ENCODE measurements around the gene DCUN1D5.
A peak's percentile ranks its signal among the peaks of the same experiment; 100 is the strongest.
"Not testable (repeated sequence)": the region's sequence is repeated elsewhere in the genome, so short reads cannot be mapped to it uniquely, and the experiment has no call there.

The DCUN1D5 gene

DNA sequence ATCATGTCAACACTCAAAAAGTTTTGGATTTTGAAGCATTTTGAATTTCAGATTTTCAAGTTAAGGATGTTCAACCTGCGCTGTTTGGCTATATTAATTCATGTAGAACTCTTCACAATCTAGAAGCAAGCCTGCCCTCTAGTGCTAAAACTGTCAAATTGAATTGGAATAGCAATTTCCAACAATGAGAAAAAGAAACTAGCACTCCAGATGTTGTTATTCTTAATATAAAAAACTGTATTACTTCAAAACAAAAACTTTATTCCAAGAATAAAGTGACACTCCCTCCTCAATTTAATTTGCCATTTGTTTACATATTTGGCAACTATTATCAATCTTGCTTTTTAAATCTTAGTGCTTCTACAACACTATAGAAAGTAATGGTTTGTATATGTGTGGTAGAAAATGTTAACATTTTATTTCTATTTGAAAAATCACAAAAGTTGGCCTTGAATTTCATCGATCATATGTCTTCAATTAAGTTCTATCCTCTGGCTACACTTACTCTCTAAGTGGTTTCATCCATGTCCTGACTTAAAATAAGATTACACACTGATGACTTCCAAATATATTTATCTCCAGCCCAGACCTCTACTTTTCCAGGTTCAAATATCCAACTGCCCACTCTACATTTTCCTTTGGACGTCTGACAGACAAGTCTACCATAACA lies 36.6 kb downstream of the DCUN1D5 start:
- peak; percentile 18 for DNase-seq (ENCODE audit: low spot score)

DNA sequence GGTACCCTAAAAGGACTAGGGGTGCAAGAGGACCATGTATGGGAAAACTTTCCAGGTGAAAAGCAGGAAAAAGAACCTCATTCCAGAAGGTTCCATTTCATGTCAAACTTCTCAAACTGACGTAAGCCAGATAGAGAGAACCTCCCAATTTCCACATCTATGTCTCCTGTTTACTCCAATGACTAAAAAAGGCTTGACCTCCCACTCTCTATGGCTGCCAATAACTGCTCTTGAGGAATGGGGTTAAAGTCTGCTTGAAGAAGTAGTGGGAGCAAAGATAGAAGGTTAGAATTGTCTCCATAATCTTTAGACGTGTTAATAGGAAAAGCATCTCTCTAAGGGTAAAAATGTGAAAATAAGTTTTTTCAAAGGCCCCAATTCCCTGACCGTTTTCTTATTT lies 38.0 kb downstream of the DCUN1D5 start:
- no peak for DNase-seq (ENCODE audit: low spot score)

DNA sequence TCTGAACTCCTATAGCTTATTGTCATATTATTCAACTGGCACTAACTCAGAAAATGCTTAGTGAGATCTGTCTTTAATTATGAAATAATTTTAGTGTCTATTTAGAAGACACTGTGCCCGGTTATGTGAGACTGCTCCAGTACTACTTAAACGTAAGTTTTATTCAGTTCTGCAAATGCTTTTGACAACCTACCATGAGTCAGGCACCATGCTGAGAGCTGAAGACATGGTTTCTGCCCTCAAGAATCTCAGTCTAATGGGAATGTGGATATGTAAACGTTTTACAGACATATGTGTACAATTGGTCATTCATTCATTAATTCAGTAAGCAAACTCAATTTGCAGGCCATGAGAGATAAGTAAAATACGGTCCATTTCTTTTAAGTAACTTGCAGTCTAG lies 40.0 kb downstream of the DCUN1D5 start:
- DNase-seq (ENCODE audit: low spot score) = no peak

DNA sequence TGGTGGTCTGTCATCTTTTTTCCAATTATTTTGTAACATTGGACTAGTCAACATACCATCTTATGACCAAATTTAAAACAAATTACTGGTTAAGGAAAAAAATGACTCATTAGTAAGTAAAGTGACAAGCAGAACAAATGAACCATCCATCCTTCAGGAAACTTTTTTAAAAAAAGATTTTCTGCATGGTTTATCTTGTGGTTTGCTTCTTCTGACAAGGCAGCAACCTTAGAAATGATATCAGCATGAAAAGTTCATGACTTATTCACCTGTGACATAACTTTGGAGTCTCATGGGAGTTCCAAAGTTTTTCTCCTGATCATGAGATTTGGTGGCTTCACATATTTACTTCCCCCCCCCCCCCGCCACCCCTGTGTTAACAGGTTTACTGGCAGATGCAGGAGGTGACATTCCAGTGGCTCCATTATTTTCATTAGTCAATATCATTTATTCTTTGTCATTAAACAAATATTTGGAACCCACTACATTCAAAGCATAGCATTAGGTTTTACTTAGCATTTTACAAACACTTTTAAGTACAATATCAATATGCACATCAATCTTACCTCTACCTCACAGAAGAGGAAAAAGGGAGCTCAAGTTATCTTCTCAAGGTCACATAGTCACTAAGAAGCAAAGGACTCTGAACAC lies 40.7 kb downstream of the DCUN1D5 start:
- DNase-seq (ENCODE audit: low spot score) = no peak

DNA sequence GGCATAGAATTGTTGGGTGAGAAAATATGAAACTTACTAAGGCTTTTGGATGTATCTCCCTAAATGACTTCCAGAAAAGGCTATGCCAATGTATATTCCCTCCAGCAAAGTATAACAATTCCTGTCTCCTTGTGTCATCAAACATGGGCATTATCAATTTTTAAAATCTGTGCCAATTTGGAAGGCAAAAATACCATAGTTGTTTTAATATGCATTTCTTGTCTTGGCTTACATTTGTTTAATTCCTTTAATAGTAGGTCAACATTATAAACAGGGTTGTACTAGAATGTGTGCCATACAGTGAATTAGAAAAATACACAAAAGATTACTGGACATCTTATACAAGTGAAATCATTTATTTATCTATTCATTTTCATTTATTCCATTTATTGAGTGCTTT lies 41.6 kb downstream of the DCUN1D5 start:
- DNase-seq (ENCODE audit: low spot score) = no peak

DNA sequence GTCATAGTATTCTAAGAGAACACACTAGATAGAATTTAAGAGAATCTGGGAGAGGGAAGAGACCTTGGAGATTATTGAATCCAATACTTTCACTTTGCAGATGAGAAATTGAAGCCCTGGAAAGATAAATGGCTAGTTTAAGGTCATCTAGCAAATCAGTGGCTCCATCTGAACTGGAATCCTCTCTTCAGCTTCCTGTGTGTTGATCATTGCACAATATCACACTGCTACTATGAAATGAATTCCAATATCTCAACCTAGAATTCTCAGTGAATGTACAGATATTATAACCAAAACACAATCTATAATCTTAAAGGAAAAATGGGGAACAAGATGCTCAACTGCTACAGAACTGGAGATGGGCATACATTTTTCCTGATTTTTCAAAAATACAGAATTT lies 44.1 kb downstream of the DCUN1D5 start:
- no peak for DNase-seq (ENCODE audit: low spot score)

DNA sequence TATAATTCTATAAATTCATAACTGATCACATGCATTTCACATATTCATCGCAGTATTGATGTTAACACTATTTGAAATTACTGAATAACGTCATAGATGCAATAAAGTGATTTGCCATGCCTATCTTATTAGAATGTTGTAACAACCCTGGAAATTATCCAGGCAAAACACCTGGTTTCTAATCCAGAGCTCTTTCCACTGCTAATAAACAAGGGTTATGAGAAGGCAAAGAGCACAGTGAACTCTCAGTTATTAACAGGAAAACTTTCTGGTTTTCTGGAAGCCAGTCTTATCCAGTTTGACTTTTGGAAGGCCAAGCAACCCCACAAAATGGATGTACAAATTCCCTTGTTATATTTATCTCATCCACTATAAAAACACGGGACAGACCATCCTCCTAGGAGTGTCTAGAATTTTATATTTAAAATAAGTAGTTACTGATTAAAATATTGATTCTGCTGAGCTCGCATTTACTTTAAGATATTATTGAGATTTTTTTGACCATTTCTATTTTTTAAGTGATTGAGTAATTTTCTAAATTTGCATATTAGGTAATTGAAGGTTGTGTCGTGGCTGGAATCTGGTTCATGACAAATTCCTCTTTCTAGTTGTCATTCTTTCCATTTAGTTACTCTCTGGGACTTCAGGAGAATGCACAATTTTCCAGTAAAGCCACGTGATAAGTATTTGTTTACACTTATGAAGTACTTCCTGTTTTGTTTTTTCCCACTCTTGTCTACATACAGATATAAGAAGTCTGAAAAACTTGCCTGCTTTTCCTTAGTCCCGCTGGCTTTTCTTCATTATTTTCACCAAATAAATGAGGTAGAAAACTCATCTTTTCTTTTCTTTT lies 47.9 kb downstream of the DCUN1D5 start:
- no peak for DNase-seq (ENCODE audit: low spot score)

DNA sequence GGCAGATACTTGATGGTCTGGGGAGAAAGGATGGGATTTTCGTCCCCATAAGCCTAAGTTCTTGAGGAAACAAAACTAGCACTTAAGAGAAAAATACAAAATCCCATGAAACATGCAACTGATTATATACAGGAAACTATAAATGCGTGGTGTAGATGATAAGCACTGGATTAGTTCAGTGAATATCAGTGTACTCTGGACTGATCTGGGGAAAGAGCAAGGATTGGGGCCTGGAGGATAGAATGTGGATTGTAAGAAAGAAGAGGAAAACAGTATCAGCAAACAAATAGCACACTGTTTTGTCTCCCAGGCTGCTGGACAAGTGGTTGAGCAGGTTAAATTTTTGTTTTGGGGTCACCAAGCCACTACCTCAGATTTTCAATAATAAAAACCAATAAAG lies 49.8 kb downstream of the DCUN1D5 start:
- DNase-seq (ENCODE audit: low spot score) = no peak

DNA sequence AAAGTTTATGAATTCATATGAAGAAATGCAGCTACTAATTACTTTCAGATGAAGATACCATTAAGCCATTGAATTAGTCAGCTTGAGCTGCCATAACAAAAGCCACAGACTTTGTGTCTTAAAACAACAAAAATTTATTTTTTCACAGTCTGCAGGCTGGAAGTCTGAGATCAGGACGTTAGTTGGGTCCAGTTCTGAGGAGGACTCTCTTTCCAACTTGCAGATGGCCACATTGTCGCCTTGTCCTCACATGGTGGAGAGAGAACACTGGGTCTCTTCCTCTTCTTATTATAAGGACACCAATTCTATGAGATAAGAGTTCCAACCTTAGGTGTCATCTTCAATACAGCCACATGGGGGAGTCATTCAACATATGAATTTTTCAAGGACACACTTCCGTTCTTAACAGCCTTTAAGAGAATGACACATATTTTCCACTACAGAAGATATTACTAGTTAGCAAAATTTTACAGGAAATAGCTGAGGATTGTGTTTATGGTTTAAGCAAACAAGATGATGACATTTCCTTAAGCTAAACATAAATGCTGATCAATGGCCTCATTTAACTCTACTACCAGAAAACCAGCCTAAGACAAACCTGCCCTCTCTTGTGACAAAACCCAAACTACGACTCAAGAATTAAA lies 56.0 kb downstream of the DCUN1D5 start:
- DNase-seq (ENCODE audit: low spot score) = peak; percentile 68

DNA sequence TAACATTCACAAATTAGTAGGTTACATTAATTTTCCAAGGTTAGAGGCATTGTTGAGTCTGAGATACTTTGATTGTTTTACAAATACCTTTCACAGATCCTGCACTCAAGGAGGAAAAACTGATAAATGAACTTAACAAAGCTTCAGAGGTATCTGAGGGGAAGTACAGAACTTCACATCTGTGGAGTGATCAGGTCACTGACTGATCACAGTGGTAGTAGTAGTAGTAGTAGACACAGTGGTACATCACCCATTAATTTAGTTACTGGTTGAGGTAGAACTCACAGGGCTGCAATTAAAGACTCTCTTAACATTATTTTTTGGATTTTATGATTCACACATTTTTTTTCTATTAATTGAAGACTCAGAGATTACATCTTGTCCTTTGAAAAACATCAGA lies 56.7 kb downstream of the DCUN1D5 start:
- DNase-seq (ENCODE audit: low spot score) = no peak

DNA sequence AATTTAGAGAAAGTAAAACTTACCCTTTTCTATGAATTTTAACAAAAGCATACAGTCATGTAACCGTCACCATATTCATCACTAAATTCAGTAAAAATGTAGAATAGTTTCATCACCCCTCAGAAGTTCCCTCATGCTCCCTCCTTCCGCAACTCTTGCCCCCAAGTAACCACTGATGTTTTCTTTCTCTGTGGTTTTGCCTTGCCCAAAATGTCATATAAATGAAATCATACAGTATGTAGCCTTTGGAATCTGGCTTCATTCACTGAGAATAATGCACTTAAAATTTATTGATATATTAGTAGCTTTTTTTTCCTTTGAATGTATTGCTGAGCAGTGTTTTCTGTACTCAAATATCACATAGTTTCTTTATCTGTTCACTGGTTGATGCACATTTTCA lies 60.1 kb downstream of the DCUN1D5 start:
- DNase-seq (ENCODE audit: low spot score) = no peak

DNA sequence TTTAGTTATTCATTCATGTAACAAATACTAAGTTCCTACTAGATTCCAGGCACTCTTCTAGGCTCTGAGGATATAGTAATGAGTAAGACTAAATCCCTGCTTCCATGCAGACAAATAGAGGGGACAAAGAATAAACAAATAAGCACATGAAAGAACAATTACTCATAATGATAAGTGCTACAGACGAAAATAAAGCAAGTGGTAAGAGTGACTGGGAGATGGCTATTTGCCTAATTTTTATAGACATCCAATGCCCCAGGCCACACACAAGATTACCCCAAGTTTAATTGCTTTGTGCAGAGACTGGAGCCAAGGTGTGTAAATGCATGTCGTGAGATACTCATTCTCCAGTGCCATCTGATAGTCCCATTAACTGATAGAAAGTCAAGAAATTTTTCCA lies 62.6 kb downstream of the DCUN1D5 start:
- DNase-seq (ENCODE audit: low spot score) = no peak

DNA sequence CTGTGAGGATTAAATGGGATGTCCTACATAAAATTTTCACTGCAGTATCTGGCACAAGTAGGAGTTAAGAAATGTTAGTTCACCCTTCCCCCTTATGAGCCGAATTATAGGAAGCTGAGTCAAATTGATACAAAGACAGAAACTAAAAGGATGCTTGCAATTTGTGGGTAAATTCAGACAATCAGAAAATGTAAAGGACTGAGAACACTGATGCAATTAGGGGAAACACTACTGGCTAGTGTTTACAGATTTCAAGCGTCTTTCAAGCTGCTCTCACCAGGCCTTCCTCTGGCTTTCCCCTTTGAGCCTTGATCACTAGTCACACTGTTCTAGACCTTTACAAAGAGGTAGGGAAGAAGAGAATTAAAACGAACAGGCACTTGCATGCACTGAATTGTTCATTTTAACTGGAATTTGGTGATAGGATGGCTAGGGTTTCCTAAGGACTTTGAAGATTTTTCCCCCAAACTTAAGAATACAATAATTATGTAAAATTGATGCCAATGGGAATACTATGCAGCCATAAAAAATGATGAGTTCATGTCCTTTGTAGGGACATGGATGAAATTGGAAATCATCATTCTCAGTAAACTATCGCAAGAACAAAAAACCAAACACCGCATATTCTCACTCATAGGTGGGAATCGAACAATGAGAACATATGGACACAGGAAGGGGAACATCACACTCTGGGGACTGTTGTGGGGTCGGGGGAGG lies 63.5 kb downstream of the DCUN1D5 start:
- not testable (repeated sequence) for DNase-seq (ENCODE audit: low spot score)

DNA sequence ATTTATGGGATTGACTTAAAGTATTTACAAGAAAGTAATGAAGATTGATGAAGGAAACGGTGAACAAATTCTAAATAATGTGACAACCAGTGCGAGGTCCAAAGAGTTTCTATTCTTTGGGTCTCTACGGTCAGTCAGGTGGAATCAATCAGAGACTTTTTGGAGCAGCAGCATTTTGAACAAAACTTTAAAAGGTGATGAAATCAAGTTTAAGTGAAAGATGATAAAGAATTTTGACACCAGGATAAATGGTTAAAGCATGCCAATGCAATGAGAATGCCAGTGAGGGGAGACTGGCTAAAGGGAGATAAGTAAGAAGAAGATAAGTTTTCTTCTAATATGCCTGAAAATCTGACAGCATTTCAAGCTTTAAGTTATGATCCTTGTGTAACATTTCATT lies 67.9 kb downstream of the DCUN1D5 start:
- no peak for DNase-seq (ENCODE audit: low spot score)

DNA sequence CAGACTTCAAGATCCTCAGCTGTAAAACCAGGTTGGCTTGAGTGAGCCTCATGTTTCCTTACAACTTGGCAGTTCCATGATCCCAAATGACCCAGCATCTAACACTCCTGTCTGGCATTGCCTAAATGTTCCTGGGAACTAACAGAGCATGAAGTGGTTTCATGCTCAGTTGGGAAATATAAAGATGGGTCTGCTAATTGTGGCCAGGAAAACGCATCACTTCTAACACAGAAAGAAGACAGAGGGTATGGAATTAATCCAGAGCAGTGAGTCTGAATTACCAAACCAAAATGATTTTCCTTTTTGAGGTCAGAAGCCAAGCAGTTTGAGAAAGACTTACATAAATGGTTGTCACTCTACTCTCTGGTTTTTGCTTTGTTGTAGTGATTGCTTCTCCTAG lies 75.9 kb downstream of the DCUN1D5 start:
- no peak for DNase-seq (ENCODE audit: low spot score)

DNA sequence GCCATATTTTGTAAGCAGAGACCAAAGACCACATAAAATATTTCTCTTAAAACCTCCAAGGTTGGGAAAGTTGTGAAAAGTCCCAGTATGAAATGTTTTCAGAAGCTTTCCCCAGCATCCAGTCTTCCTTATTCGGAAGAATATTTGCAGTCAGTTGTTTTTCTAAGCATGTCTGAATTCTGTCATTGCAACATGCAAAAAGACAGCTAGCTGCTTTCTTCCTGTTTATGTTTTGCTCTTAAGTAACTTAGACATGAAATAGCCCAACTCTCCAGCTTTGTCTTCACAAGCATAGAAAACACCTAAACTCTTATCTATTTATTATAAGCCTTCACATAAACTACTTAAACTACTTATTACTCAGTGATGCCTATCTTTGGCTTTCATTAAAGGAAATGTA lies 78.5 kb downstream of the DCUN1D5 start:
- no peak for DNase-seq (ENCODE audit: low spot score)

Data from iPS-NIHi11 (cell line).